A549 (cell line): Measurements from ENCODE around the gene CDC42SE2. TPM values are rescaled to one million over a fixed set of nuclear protein-coding genes. Genes with fewer than 3 reads are reported as not detected.
A peak's percentile ranks its signal among the peaks of the same experiment; 100 is the strongest.

Experiments
- ATAC-seq, 2 experiments: fragments of 200-7000 bp in 1 of 2; fragments of >200 bp in 1 of 2; cut with Nextera tagmentation in 1 of 2; cut with Tn5 transposase in 1 of 2; 3 replicates each; pipeline versions ENCODE4 v1.8.0 to v1.9.1; 2018 to 2020; ENCODE audit warnings: mild to moderate bottlenecking in 1 of 2, moderate library complexity in 1 of 2
- CTCF ChIA-PET: fragments of 300-600 bp; sonication (Branson Sonifier 250); formaldehyde crosslinking; extraction: SDS; loops from one replicate; lab custom pipeline; 2021; ENCODE audit warnings: antibody characterized with exemption, inconsistent platforms; lab: Yijun Ruan, JAX
- POLR2A ChIA-PET: fragments of 350-600 bp; formaldehyde crosslinking; extraction: SDS; loops from one replicate; lab custom pipeline; 2021; ENCODE audit warnings: antibody characterized with exemption, inconsistent platforms; lab: Yijun Ruan, JAX
- DNase-seq, 2 experiments: peaks; one replicate each; pipeline versions ENCODE4 v3.0.0 to v3.0.0-alpha.2; 2011 to 2016; ENCODE audit warnings: low read depth in 1 of 2, low spot score in 1 of 2
- FAIRE-seq: peaks from 2 replicates; lab custom pipeline; 2011; peaks lifted over from hg19 to GRCh38; lab: Jason Lieb, UNC
- H3K27ac ChIP-seq, 2 experiments: fragments of >200 bp; sonication (Bioruptor Twin); formaldehyde crosslinking; 3 replicates each; pipeline ENCODE4 v1.5.1; 2016 to 2017
- H3K4me1 ChIP-seq: fragments of >200 bp; sonication (Bioruptor Twin); formaldehyde crosslinking; 3 replicates; pipeline ENCODE4 v1.6.1; 2016
- H3K4me2 ChIP-seq: fragments of >200 bp; sonication (Bioruptor Twin); formaldehyde crosslinking; 3 replicates; pipeline ENCODE4 v1.6.1; 2016
- H3K4me3 ChIP-seq: fragments of >200 bp; sonication (Bioruptor Twin); formaldehyde crosslinking; 3 replicates; pipeline ENCODE4 v1.5.1; 2016
- H3K9me3 ChIP-seq: fragments of >200 bp; sonication (Bioruptor Twin); formaldehyde crosslinking; 3 replicates; pipeline ENCODE4 v1.6.1; 2016
- CBX2 ChIP-seq: fragments of 200-600 bp; sonication (generic); IDR thresholded peaks from 2 replicates; pipeline ENCODE4 v1.6.1; 2016; ENCODE audit warnings: low read depth, mild to moderate bottlenecking, borderline replicate concordance
- CHD4 ChIP-seq: fragments of 200-600 bp; sonication (generic); IDR thresholded peaks from 2 replicates; pipeline ENCODE4 v1.6.1; 2016; ENCODE audit warnings: antibody characterized with exemption, mild to moderate bottlenecking, borderline replicate concordance
- CTCF ChIP-seq: fragments of >200 bp; sonication (Bioruptor Twin); formaldehyde crosslinking; IDR thresholded peaks from 3 replicates; pipeline ENCODE4 v1.5.1; 2016
- EHF ChIP-seq: fragments of 250-450 bp; sonication (Bioruptor Pico); IDR thresholded peaks from 2 replicates; pipeline ENCODE4 v1.5.0; 2020; ENCODE audit warnings: mild to moderate bottlenecking
- ELK1 ChIP-seq: fragments of 150-350 bp; IDR thresholded peaks from 2 replicates; pipeline ENCODE4 v1.6.1; 2014; ENCODE audit warnings: low read depth, mild to moderate bottlenecking, low read length
- EP300 ChIP-seq, 2 experiments: fragments of >200 bp; sonication (Bioruptor Twin); formaldehyde crosslinking; IDR thresholded peaks; 2 replicates in 1 of 2; 3 replicates in 1 of 2; pipeline ENCODE4 v1.6.1; 2016 to 2017
- FOXS1 ChIP-seq: fragments of 250-450 bp; sonication (Bioruptor Pico); IDR thresholded peaks from 2 replicates; pipeline ENCODE4 v1.5.0; 2020; ENCODE audit warnings: mild to moderate bottlenecking, moderate library complexity
- HOXB5 ChIP-seq: fragments of 250-450 bp; sonication (Bioruptor Pico); IDR thresholded peaks from 2 replicates; pipeline ENCODE4 v1.5.0; 2020; ENCODE audit warnings: mild to moderate bottlenecking, moderate library complexity
- JUN ChIP-seq, 2 experiments: fragments of >200 bp; sonication (Bioruptor Twin); formaldehyde crosslinking; IDR thresholded peaks; 2 replicates in 1 of 2; 3 replicates in 1 of 2; pipeline ENCODE4 v1.6.1; 2016 to 2017
- KDM5A ChIP-seq: fragments of 200-600 bp; sonication (generic); IDR thresholded peaks from 2 replicates; pipeline ENCODE4 v1.6.1; 2016; ENCODE audit warnings: antibody characterized with exemption, mild to moderate bottlenecking
- MAFK ChIP-seq: fragments of 450-650 bp; IDR thresholded peaks from 2 replicates; pipeline ENCODE4 v1.6.1; 2014; ENCODE audit not compliant: partially characterized antibody
- MAX ChIP-seq: IDR thresholded peaks from 2 replicates; pipeline ENCODE4 v1.6.1; 2012
- POLR2A ChIP-seq: IDR thresholded peaks from 2 replicates; pipeline ENCODE4 v1.6.1; 2012; ENCODE audit warnings: mild to moderate bottlenecking, low read length
- POLR2AphosphoS2 ChIP-seq: conservative IDR thresholded peaks from 2 replicates; pipeline ENCODE4 v1.6.1; 2012; ENCODE audit warnings: low read length, improper control_type of control experiment, inconsistent platforms
- RAD21 ChIP-seq, 2 experiments: fragments of >200 bp in 1 of 2; sonication (Bioruptor Twin) in 1 of 2; formaldehyde crosslinking in 1 of 2; IDR thresholded peaks in 1 of 2; conservative IDR thresholded peaks in 1 of 2; 2 replicates in 1 of 2; 3 replicates in 1 of 2; pipeline ENCODE4 v1.6.1; 2012 to 2018; ENCODE audit warnings: inconsistent platforms in 1 of 2
- RARB ChIP-seq: fragments of 250-450 bp; sonication (Bioruptor Pico); IDR thresholded peaks from 2 replicates; pipeline ENCODE4 v1.8.0; 2021; ENCODE audit warnings: mild to moderate bottlenecking, moderate library complexity
- RCOR1 ChIP-seq: fragments of 150-350 bp; IDR thresholded peaks from 2 replicates; pipeline ENCODE4 v1.6.1; 2014; ENCODE audit warnings: antibody characterized with exemption, low read length, low read depth
- REST ChIP-seq: fragments of 200-600 bp; sonication (generic); IDR thresholded peaks from 2 replicates; pipeline ENCODE4 v1.6.1; 2016; ENCODE audit warnings: antibody characterized with exemption, mild to moderate bottlenecking, moderate library complexity
- SREBF2 ChIP-seq: fragments of 450-650 bp; IDR thresholded peaks from 2 replicates; pipeline ENCODE4 v1.6.1; 2014; ENCODE audit warnings: mild to moderate bottlenecking, moderate library complexity
- TFCP2L1 ChIP-seq: fragments of 250-450 bp; sonication (Bioruptor Pico); IDR thresholded peaks from 2 replicates; pipeline ENCODE4 v1.5.0; 2021; ENCODE audit warnings: mild to moderate bottlenecking
- USF2 ChIP-seq: fragments of 450-650 bp; IDR thresholded peaks from 2 replicates; pipeline ENCODE4 v1.6.1; 2014; ENCODE audit warnings: antibody characterized with exemption
- ZC3H11A ChIP-seq: fragments of 450-650 bp; IDR thresholded peaks from 2 replicates; pipeline ENCODE4 v1.6.1; 2014; ENCODE audit warnings: antibody characterized with exemption, mild to moderate bottlenecking
- ZFP36 ChIP-seq: fragments of 450-650 bp; IDR thresholded peaks from 2 replicates; pipeline ENCODE4 v1.6.1; 2014; ENCODE audit warnings: borderline replicate concordance; ENCODE audit not compliant: partially characterized antibody
- ZNF302 ChIP-seq: fragments of 250-450 bp; sonication (Bioruptor Pico); IDR thresholded peaks from 2 replicates; pipeline ENCODE4 v1.9.0; 2021; ENCODE audit warnings: inconsistent platforms, mild to moderate bottlenecking, moderate library complexity
- WGBS: methylation state at CpG from one replicate; pipeline ENCODE4 v1.1.6; 2017; ENCODE audit errors: missing lambda C conversion rate; 5-methylcytosine and 5-hydroxymethylcytosine counted together
- polyA plus RNA-seq, 4 experiments: library from polyadenylated mRNA; depleted of rRNA in 3 of 4; stranded (reverse); fragments of >200 nt; fragmentation: RNase III in 1 of 4; extraction: RNeasy Plus Mini Kit Qiagen cat#74134 plus additional on column Dnase treatment in 1 of 4; gene quantifications; 2 replicates in 3 of 4; 3 replicates in 1 of 4; pipeline ENCODE4 v1.2.3, GENCODE V29; 2011 to 2017

Gene CDC42SE2
- polyA plus RNA-seq, 2 of the 4 experiments (the other 2 are of a cell fraction): 25.8 to 66.4 TPM

GRCh38 chr5:131393498-131393968, 129.7 kb downstream of the CDC42SE2 start:
- POLR2A ChIA-PET: no interaction called here
- DNase-seq: no peak
- Histone ChIP-seq H3K9me3 (no peaks in the 10 kb centered on the region), H3K4me2 (no peak overlapping the region), H3K4me1 (peaks cover 9% of the 10 kb centered on the region; the same call in 1 of the 3 replicates)
- ATAC-seq: peak in 1 of 2 experiments; percentile 37; a peak in 2 of 6 replicates
- no peak for TF ChIP-seq MAX
- no peak for TF ChIP-seq USF2
- TF ChIP-seq RARB (CRISPR knock-in tag): no peak
- TF ChIP-seq JUN (IDR thresholded peaks at IDR 0.05): no peak
- no peak for TF ChIP-seq KDM5A
- no peak for TF ChIP-seq EHF (CRISPR knock-in tag)
- no peak for TF ChIP-seq RAD21 (conservative IDR thresholded peaks at IDR 0.05 in 1 of 2, IDR thresholded peaks at IDR 0.05 in 1 of 2)
- TF ChIP-seq RCOR1: no peak
- no peak for TF ChIP-seq EP300 (IDR thresholded peaks at IDR 0.05)
- TF ChIP-seq HOXB5: no peak
- no peak for TF ChIP-seq ZC3H11A
- TF ChIP-seq, all 56 proteins: peak for 0
- FAIRE-seq: no peak
- Histone ChIP-seq H3K4me3 (no peak overlapping the region), H3K27ac (no peak overlapping the region)
- WGBS: 64% methylated on average over 5 of the region's 5 CpGs
- CTCF ChIA-PET: interaction anchor here (3.3 kb wide), 1 partner anchor 11 kb away, joined by 9 read pairs; no protein-coding TSS in a partner anchor

- Histone ChIP-seq H3K27ac (no peak overlapping the region), H3K9me3 (no peaks in the 10 kb centered on the region), H3K4me2 (0 out of 3 replicates have a peak overlapping the region, but pooled peaks have one; percentile 6), H3K4me3 (no peak overlapping the region), H3K4me1 (peaks cover 9% of the 10 kb centered on the region; the same call in 1 of the 3 replicates)
- peak; percentile 43 for FAIRE-seq
- ChIA-PET POLR2A (no interaction called here), CTCF (no interaction called here)
- no peak for TF ChIP-seq TFCP2L1 (CRISPR knock-in tag)
- TF ChIP-seq CHD4: no peak
- no peak for TF ChIP-seq ELK1
- TF ChIP-seq KDM5A: no peak
- no peak for TF ChIP-seq REST
- no peak for TF ChIP-seq RAD21 (conservative IDR thresholded peaks at IDR 0.05 in 1 of 2, IDR thresholded peaks at IDR 0.05 in 1 of 2)
- TF ChIP-seq CTCF: no peak
- no peak for TF ChIP-seq POLR2A
- TF ChIP-seq CBX2: no peak
- TF ChIP-seq MAFK: no peak
- TF ChIP-seq FOXS1 (CRISPR knock-in tag): no peak
- no peak for TF ChIP-seq ZFP36
- TF ChIP-seq ZNF302 (CRISPR knock-in tag): no peak
- TF ChIP-seq POLR2AphosphoS2: no peak
- no peak for TF ChIP-seq SREBF2
- peak in 1 of 2 experiments; percentile 38; a peak in 1 of 6 replicates for ATAC-seq
- DNase-seq: no peak
- 75% methylated on average over 4 of the region's 4 CpGs for WGBS
Observed at GRCh38 chr5:131394128-131394527, 130.3 kb downstream of the CDC42SE2 start.
